GM08714 (cell line): ENCODE data around the gene SVOPL.
"Not testable (repeated sequence)": the region's sequence is repeated elsewhere in the genome, so short reads cannot be mapped to it uniquely, and the experiment has no call there.

Source experiments
- H3K4me3 ChIP-seq: fragments of 200-500 bp; sonication (Bioruptor generic); 2 replicates; pipeline ENCODE4 v1.5.1; 2014; ENCODE audit warnings: mild to moderate bottlenecking, low read length, inconsistent platforms
- ZNF274 ChIP-seq: IDR thresholded peaks from 2 replicates; pipeline ENCODE4 v1.6.1; 2012; ENCODE audit warnings: mild to moderate bottlenecking, low read depth, low read length

The SVOPL gene

GRCh38 chr7:138726288-138726687 lies 25.1 kb upstream of the SVOPL start:
- TF ChIP-seq ZNF274 = no peak
- no peak overlapping the region for H3K4me3 ChIP-seq

GRCh38 chr7:138720286-138720685 lies 19.1 kb upstream of the SVOPL start:
- TF ChIP-seq ZNF274 = no peak
- H3K4me3 ChIP-seq = no peak overlapping the region

DNA sequence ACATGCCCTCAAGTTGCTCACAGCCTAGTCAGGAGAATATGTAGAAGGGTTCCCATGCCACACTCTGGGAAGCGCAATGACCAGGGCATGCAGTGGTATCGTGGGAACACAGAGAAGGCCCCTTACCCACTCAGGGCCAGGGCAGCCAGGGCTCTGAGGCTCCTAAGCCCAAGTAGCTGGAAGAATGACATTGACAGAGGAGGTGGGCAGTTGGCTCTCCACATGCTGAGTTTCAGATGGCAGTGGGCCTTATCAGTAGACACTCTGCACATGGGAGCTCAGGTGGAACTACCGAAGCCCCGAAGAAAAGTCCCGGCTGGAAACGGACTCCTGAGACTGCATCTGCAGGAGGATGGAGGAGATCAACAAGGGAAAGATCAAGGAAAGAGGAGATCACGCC lies 15.7 kb upstream of the SVOPL start:
- no peak for TF ChIP-seq ZNF274
- no peak overlapping the region for H3K4me3 ChIP-seq

GRCh38 chr7:138713191-138713590 lies 12.0 kb upstream of the SVOPL start:
- no peak overlapping the region for H3K4me3 ChIP-seq
- TF ChIP-seq ZNF274 = no peak

DNA sequence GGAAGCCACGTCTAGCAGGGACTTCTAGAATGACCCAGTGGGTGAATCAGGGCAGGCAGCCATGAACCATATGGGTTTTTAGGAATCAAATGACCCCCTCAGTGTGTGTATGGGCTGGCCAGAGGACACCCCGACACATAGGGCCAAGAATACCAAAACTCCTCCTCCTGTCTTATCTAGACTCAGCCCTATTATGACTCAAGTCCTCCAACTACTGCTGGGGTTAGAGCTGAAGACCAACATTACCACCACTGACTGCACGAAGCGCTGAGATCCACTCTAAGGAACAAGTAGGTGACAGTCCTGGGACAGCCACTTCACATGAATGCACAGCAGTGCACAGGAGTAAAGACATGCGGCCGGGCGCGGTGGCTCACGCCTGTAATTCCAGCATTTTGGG lies 11.5 kb upstream of the SVOPL start:
- no peak for TF ChIP-seq ZNF274
- no peak overlapping the region for H3K4me3 ChIP-seq

DNA sequence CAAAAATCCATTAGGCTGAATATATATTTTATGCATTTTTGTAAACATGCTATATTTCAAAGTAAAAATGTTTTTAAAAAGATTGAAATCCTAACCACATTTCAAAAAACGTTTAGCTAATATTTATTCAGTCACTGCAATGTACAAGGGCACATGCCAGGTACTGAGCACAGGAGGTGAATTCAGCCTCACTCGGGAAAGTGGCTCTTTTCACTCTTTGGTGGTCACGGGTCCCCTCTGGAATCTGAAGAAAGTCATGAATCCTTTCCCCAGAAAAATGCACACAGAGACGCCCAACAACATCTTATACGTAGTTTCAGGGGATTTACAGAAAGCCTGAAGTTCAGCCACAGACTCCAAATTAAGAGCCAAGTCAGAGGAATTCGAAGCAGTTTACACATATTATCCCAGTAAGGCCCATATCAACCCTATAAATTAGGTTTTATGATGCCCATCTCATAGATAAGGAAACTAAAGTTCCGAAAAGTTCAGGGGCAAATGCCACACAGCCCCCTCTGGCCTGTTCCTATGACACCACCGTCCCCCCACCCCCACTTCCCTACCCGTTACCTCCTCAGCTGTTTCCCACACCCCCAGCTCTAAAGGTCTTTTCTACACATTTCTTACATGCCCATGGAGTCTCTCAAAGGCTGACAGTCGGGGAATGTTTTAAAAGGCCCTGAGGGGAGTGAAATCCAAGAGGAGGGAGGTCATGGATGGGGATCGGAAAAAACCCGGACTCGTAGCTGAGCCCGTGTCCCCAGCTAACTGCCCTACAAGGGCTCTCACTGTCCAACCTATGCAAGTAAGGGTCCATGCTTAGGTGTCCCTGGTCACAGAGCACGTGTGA lies 9.6 kb upstream of the SVOPL start:
- TF ChIP-seq ZNF274 = no peak

DNA sequence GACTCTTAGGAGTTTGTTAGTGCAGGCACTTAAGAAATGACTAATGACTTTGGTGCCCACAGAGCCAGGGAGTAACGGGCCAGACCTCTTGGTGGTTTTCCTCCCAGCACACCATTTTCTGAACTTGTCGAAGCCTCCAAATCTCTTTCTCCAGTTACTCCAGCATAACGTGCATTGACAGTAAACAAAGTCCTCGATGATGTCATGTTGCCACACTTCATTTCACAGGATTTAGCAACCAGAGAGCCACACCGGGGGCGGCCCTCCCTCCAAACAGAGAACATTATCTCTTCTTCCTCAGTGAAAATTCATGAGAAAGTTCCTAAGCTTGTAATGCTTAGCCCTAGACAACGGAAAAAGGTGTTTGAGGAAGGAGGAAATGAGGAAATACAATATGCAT lies 4.0 kb upstream of the SVOPL start:
- H3K4me3 ChIP-seq = no peak overlapping the region
- no peak for TF ChIP-seq ZNF274

More for the DNA sequence above, 9.6 kb upstream of the SVOPL start:
- no peak overlapping the region for H3K4me3 ChIP-seq

DNA sequence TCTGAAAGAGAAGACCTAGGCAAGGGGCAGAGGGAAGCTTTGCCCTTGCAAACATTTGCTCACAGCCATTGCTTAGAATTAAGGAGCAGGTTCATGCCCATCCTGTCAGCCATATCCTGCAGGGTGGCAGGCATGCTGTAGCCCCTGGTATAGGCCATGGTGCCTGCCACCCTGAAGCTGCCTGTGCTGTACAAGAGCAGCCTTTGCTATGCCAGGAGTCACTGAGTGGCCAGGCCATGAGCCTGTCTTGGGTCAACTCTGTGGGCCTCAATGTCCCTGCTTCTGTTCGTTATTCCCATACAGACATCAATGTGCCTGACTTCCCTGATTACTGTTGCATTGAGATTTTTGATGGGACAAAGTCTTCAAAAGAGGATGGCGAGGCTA lies 368 bp upstream of the SVOPL start:
- H3K4me3 ChIP-seq = no peak overlapping the region
- no peak for TF ChIP-seq ZNF274

GRCh38 chr7:138699661-138700060 lies 1.5 kb downstream of the SVOPL start:
- no peak overlapping the region for H3K4me3 ChIP-seq
- TF ChIP-seq ZNF274 = no peak

GRCh38 chr7:138698281-138698680 lies 2.9 kb downstream of the SVOPL start:
- no peak for TF ChIP-seq ZNF274
- no peak overlapping the region for H3K4me3 ChIP-seq

DNA sequence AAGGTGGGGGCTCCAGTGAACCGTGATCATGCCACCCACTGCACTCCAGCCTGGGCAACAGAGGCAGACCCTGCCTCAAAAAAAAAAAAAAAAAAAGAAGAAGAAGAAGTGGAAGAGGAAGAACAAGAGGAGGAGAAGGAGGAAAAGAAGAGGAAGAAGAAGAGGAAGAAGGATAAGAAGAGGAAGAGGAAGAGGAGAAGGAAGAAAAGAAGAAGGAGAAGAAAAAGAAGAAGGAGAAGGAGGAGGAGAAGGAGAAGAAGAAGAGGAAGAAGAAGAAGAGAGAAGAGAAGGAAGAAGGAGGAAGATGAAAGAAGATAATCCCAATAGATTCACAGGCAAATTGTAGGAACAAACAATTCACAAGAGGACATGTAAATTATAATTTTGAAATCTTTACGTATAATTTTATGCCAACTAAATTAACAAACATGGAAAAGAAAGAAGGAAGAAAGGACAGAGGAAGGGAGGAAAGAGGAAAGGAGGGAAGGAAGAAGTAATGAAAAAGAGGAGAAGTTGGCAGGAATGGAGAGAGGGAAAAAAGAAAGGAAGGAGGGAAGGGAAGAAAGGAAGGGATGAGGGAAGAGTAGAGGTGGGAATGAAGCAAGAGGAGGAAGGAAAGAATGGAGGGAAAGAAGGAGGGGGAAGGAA lies 3.5 kb downstream of the SVOPL start:
- no peak for TF ChIP-seq ZNF274
- no peak overlapping the region for H3K4me3 ChIP-seq

- H3K4me3 ChIP-seq = not testable (repeated sequence)
Observed at GRCh38 chr7:138695776-138696175, 5.4 kb downstream of the SVOPL start.

DNA sequence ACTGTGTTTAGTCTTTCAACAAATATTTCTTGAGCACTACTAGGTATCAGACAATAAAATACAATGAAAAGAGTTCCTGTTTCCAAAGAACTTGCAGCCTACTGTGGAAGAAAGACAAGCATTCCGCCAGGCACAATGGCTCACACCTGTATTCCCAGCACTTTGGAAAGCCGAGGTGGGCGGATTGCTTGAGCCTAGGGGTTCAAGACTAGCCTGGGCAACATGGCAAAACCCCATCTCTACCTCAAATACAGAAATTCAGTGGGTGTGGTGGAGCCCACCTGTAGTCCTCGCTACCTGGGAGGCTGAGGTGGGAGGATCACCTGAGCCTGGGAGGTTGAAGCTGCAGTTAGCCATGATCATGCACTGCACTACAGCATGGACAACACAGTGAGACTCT lies 6.1 kb downstream of the SVOPL start:
- no peak overlapping the region for H3K4me3 ChIP-seq
- no peak for TF ChIP-seq ZNF274

DNA sequence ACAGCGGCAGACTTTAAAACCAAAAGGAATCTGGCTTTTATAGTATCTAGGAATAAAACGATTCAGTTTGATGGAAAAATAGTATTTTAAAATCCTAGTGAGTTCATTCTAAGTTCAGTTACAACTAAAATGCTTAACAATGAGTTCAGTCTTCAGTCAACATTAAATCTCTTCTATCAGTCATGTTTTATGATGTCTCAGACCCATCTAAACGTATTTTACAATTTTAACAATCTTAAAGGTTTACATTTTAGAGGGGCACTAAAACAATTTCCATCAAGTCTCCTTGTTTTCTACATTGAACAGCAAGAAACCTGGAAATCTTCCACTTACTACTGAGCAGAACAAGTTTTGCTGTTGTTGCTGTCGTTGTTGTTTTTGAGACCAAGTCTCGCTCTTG lies 10.0 kb downstream of the SVOPL start:
- no peak for TF ChIP-seq ZNF274
- no peak overlapping the region for H3K4me3 ChIP-seq

DNA sequence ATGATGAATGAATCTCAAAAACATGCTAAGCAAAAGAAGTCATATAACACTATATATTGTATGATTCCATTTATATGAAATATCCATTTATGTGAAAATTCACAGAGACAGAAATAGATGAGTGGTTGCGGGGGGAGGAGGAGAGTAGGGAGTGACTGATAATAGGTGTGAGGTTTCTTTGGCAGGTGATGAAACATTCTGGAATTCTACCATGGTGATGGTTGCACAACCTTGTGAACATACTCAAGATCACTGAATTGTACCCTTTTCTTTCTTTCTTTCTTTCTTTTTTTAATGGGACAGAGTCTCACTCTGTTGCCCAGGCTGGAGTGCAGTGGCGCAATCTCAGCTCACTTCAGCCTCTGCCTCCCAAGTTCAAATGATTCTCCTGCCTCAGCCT lies 10.7 kb downstream of the SVOPL start:
- H3K4me3 ChIP-seq = no peak overlapping the region
- TF ChIP-seq ZNF274 = no peak

DNA sequence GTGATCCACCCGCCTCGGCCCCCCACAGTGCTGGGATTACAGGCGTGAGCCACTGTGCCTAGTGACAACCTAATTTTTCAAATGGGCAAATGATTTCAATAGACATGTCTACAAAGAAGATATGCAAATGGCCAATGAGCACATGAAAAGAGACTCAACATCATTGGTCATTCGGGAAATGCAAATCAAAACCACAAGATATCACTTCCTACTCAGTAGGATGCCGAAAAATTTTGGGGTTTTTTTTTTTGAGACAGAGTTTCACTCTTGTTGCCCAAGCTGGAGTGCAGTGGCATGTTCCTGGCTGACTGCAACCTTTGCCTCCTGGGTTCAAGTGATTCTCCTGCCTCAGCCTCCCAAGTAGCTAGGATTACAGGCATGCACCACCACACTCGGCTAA lies 13.1 kb downstream of the SVOPL start:
- not testable (repeated sequence) for H3K4me3 ChIP-seq
